Measurements from ENCODE around the gene DDX23. TPM values are rescaled to one million over a fixed set of nuclear protein-coding genes. Genes with fewer than 3 reads are reported as not detected.
"Not testable (repeated sequence)": the region's sequence is repeated elsewhere in the genome, so short reads cannot be mapped to it uniquely, and the experiment has no call there.

DDX23 gene
- total RNA-seq, 1 donor from 2014 or later = 121 TPM

DNA sequence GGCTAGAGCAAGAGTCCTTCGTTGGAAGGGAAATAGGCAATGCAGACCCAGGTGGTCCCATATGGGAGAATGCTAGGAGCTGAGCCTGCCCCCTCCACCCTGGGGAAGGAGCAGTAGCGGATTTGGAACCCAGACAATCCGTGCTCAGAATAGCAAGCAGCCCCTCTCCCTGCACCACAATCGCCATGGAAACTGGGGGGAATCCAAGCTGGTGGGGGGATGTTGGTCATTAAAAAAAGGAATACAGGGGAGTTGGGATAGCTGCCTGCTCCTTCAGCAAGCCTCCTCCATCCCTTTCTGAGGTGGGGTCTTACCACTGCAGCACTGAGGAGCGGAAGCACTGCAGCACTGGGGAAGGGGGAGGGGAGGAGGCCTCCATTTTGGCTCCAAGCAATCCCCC, 10.8 kb upstream of the DDX23 start:
- DNase-seq (ENCODE audit: low read depth) = no peak

DNA sequence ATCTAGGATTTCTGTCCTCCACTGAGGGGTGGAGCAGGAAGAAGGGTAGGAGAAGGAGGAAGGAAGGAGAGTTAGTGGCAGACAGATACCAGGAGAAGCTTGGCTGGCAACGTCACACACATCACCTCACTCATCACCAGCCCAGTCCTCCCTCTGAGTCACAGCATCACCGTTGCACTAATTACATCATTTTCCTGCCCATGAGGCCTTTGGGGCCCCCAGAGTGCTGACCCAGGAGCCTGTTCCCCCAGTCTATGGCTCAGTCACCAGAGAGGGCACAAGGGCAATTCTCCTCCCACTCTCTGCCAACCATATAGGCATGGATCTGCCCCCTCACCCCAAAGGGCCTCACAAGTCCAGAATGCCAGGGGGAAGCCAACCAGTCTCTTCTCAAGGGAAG, 9.1 kb upstream of the DDX23 start:
- DNase-seq (ENCODE audit: low read depth) = no peak

DNA sequence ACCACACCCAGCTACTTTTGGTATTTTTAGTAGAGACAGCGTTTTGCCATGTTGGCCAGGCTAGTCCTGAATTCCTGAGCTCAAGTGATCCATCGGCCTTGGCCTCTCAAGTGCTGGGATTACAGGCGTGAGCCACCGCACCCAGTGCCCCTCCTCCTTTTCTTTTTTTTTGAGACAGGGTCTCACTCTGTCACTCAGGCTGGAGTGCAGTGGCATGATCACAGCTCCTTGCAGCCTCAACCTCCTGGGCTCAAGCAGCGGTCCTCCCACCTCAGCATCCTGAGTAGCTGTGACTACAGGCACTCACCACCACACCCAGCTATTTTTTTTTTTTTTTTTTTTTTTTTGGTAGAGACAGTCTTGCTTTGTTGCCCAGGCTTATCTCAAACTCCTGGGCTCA, 8.3 kb upstream of the DDX23 start:
- DNase-seq (ENCODE audit: low read depth) = not testable (repeated sequence)

DNA sequence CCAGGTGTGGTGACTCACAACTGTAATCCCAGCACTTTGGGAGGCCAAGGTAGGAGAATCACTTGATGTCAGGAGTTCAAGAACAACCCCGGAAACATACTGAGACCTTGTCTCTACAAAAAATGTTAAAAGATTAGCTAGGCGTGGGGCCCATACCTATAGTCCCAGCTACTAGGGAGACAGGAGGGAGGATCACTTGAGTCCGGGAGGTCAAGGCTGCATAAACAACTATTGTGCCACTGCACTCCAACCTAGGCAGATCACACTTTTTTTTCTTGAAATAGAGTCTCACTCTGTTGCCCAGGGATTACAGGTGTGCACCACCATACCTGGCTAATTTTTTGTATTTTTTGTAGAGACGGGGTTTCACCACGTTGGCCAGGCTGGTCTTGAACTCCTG, 7.6 kb upstream of the DDX23 start:
- no peak for DNase-seq (ENCODE audit: low read depth)

DNA sequence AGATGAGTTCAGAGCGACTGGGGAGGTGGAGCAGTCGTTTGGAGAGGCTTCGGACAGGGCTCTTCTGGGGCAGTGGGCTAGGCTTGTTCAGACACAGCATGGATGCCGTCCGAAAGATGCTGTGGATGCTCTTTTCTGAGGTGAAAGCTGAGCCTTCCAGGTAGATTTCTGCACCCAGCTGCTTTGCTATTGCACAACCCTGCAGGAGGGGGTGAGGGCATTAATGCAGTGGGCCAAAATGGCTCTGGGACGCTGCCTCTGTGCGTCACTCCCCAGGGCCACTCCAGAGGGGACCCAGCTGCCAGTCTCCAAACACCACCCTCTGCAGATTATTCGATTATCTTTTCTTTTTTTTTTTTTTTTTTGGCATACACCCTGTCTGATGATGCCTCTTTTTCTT, 6.1 kb upstream of the DDX23 start:
- no peak for DNase-seq (ENCODE audit: low read depth)

DNA sequence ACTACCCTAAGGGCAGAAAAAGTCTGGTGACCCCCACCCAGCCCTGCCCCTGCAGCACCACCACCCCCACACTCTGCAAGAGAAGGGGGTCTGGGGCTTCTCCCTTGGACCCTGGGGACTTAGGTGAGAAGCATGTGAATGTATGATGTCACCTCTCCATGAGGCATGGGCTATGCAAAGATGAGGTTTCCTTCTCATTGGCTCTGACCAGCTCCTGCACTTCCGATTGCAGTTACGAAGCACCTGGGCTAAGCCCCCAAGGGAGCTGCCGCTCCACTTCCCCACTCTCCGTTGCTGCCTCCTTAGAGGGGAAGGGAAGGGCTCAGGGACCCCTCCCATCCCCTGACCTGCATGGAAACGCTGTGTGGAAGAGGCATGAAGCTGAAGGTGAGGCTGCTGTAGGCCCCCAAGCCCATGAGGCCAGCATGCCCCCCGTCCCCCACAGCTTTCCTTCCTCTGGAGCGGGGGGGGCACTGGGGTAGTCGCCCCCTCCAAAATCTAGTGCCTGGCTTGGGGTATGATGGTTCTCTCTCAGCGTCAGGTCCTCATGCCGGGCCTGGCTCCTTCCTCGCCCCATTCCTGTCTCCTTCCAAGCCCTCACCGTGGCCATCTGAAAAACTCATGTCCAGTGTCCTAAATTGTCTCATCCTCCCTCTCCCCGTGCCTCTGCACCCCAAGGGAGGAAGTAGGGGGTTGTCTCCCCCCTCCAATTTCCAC, 5.5 kb upstream of the DDX23 start:
- no peak for DNase-seq (ENCODE audit: low read depth)

DNA sequence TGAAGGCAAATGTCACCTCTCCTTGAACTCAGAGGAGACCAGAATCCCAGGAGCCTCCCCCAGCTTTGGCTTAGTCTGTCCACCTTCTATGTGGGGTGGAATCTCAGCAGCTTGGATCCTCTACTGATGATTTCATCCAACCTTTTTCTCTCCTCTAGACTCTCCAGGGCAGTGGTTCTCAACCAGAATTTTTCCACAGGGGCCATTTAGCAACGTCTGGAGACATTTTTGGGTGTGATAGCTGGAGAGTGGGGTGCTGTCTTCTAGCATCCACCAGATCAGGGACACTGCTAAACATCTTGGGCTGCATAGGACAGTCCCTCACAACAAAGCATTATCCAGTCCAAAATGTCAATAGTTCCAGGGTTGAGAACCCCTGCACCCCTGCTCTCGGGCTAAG, 4.4 kb upstream of the DDX23 start:
- no peak for DNase-seq (ENCODE audit: low read depth)

DNA sequence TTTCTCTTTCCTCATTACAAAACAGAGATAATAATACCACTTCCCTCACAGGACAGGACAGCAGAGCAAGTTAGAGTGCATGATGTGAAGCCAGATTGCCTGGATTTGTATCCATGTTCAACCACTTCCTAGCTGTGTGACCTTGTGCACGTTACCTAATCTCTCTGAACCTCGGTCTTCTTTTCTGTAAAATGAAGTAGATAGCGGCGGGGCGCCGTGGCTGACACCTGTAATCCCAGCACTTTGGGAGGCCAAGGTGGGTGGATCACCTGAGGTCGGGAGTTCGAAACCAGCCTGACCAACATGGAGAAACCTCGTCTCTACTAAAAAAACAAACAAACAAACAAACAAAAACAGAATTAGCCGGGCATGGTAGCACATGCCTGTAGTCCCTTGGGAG, 3.0 kb upstream of the DDX23 start:
- DNase-seq (ENCODE audit: low read depth) = not testable (repeated sequence)

DNA sequence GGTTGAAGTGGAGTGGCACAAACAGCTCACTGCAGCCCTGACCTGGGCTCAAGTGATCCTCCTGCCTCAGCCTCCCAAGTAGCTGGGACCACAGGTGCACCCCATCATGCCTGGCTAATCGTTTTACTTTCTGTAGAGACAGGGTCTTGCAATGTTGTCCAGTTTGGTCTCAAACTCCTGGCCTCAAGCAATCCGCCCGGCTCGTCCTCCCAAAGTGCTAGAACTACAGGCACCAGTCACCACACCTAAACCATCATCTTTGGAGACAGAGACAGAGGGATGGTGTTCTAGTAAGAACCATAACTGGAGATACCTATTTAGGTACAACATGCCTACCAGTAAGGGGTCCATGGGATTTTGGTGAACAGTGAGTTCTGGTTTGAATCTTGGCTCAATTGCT, 2.5 kb upstream of the DDX23 start:
- DNase-seq (ENCODE audit: low read depth) = no peak

DNA sequence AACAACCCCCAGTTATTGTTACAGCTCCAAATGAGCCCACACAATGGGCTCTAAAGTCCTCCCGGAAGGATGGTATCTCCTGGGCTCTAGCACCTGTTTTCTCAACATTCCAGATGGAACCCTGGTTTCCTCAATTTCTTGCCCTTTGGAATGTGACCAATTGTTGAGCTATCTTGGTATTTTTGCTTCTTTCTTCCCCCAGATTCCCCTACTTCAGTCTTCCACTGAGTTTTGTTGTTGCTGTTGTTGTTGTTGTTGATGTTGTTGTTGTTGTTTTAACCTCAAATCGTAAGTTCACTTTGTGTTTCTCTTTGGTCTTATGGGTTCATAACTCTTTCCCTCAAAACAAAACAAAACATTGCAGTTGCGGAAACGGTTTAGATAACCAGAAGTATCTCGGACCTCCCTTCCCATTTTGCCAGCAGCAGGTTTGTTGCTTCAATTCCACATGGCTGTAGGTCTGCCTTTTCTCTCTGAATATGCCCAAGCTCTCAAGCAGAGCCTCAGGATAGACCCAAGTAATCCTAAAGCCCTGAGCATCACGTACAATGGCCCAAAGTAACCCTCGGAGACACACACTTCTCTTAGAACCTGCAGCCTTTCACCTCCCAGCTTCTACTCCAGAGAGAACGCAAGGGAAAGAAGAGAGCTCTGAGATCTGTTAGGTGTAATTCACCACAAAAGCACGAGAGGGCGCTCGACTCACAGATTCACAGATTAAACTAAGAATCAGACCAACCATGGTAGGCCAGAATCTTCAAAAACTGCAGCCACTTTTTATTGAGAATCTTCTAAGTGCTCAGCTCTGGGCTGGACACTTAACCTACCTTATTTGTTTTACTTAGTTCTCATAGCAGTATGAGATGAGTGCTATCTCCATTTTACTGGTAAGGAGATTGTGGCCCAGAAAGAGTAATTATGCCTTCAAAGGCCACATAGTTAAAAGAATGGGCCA, 1.0 kb upstream of the DDX23 start:
- peak; percentile 88 for DNase-seq (ENCODE audit: low read depth)

DNA sequence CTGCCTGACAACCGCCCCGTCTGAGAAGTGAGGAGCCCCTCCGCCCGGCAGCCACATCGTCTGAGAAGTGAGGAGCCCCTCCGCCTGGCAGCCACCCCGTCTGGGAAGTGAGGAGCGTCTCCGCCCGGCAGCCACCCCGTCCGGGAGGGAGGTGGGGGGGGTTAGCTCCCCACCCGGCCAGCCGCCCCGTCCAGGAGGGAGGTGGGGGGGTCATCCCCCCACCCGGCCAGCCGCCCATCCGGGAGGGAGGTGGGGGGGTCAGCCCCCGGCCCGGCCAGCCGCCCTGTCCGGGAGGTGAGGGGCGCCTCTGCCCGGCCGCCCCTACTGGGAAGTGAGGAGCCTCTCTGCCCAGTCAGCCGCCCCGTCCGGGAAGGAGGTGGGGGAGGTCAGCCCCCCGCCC, 9.9 kb downstream of the DDX23 start:
- not testable (repeated sequence) for DNase-seq (ENCODE audit: low read depth)

DNA sequence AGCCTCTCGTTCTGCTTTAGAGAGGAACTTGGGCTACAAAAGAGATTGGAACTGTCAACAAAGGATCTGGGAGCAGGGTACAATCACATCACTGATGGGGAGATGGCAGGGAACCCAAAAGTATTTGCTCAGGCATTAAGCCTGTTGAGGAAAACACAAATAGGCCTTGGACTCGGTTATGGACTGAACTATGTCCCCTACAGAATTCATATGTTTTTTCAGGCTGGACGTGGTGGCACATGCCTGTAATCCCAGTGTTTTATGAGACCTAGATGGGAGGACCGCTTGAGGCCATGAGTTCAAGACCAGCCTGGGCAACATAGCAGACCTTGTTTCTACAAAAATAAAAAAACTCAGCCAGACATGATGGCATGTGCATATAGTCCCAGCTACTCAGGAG, 13.9 kb downstream of the DDX23 start:
- no peak for DNase-seq (ENCODE audit: low read depth)

DNA sequence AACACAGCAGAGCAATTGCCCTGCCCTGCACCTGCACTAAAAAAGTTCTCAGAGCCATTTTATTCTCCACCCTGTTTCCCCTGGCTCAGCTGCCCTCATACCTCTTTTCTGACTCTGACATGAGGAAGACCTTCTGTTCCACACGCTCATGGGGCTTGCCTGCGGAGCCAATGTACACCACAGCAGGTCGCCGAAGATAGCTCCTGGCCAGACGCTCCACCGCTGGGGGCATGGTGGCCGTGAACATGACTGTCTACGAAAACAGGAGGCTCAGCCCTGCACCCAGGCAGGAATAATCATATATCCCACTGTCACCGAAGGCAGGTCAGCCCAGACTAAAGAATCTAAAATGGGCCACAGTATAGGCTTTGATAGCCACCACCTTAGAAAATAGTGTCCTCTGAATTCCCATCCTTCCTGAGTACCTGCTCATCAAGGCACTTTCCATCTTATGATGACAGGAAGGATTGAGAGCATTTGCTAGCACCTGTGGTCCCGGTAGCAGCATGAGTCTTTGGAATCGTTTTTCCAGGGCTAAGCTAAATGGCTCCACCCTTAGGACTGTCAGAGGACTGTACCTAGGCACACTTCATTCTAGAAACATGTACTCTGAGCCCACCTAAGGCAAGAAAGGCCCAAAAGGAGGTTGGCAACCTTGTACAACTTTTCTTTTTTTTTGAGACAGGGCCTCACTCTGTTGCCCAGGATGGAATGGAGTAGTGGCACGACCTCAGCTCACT, 19.5 kb downstream of the DDX23 start:
- DNase-seq (ENCODE audit: low read depth) = no peak

DNA sequence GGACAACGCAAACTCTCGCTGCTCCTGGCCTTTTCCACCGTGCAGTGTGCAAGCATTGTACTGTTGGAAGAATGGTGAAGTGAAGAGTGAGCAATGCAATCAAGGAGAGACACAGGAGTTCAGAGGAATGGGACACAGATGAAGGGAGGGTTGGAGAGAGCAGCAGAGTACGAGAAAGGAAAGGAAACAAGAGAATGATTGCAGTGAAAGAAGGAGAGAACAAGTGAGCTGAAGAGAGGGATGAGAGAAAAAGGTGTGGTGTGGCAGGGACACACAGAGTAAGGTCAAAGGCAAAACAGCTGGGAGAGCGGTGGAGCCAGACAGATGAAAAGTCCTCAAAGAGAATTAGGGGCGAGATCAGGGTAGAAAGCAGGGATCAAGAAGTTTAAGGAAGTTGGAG, 20.7 kb downstream of the DDX23 start:
- DNase-seq (ENCODE audit: low read depth) = no peak

DNA sequence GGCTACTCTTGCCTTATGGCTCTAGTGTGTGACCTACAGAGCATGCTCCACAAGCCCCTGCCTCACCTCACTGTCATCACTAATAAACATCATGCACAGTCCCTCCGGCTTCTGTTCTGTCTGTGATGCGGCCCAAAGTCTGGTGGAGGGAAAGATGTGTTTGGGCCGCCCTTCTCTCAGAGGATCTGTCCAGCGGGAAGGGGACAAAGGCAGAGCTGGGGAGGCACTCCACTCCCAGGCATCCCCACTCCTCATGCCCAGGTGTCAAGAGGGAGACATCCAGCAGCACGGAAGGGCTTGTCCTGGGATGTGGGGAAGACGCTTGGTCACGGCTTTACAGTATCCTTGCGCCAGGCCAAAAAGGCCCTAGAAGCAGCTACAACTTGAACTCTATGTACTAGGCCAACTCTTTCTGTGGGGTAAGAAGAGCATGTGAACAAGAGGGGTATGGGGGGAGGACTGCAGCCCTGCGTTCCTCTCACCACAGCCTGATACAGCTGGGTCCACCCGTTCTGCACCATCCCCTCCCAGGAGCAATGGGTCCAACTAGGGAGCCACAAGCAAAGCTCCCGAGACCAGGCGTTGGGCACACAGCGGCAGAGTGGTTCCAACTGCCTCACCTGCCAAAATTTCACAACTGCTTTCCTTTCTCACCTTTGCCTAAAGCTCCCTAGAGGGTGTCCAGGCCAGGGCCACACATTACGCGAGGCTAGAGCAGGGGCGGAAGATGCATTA, 23.0 kb downstream of the DDX23 start:
- no peak for DNase-seq (ENCODE audit: low read depth)

DNA sequence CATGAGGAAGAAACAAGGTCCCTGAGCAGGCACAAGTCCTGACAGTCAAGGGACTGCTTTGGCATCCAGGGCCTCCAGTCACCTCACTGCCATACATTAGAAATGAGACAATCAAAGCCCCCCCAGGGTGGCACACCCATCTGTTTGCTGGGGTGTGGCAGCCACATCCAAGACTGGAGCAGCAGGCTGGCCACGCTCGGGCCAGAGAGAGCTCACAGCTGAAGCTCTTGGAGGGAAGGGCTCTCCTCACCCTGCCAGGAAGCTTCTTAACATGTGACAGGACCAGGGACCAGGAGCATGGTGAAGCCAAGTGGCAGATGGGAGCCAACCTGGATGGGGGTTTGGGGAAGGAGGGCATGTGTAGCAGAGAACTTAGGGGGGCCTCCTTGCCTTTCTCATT, 23.7 kb downstream of the DDX23 start:
- DNase-seq (ENCODE audit: low read depth) = no peak

DNA sequence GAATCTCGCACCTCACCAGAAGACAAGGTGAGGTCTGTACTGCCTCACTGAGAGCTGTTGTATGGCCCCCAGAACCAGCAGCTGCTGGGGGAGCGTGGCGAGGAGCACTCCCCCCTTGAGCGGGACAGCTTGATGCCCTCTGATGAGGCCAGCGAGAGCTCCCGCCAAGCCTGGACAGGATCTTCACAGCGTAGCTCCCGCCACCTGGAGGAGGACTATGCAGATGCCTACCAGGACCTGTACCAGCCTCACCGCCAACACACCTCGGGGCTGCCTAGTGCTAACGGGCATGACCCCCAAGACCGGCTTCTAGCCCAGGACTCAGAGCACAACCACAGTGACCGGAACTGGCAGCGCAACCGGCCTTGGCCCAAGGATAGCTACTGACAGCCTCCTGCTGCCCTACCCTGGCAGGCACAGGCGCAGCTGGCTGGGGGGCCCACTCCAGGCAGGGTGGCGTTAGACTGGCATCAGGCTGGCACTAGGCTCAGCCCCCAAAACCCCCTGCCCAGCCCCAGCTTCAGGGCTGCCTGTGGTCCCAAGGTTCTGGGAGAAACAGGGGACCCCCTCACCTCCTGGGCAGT, 24.4 kb downstream of the DDX23 start:
- DNase-seq (ENCODE audit: low read depth) = no peak

DNA sequence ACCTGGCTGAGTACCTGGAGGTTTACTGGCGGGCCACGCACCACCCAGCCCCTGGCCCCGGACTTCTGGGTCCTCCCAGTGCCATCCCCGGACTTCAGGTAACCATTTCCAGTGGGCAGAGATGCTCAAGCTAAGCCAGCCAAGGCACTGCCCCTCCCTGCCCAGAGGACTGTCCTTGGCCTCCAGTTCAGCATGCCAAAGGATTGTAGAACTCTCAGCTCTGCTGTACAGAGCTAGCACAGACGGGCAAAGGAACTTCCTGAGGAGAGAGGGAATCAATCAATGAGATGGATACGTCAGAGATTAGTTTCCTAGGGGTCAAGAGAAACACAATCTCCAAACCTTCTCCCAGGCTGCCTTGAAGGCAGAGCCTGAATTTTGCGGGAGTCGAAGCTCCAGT, 24.9 kb downstream of the DDX23 start:
- no peak for DNase-seq (ENCODE audit: low read depth)

DNA sequence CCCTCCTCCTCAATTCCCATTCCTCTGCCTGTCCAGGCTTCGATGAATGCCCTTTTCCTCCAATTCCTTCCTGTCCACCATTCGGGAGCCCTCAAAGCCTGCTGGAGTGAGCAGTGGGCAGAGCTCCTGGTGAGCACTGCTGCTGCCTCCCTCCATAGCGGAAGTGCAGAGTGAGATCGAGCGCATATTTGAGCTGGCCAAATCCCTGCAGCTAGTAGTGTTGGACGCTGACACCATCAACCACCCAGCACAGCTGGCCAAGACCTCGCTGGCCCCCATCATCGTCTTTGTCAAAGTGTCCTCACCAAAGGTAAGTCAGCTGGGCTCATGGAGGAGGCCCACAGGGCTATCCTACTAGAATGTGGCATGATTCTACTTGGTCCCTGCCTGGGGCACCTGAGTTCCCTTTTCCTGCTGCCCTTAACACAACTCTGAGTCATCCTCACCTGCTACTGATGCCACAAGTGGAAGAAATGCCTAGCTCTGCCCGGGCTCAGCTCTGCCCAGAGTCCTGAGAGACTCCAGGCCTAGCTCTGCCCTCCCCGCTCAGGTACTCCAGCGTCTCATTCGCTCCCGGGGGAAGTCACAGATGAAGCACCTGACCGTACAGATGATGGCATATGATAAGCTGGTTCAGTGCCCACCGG, 25.6 kb downstream of the DDX23 start:
- peak; percentile 48 for DNase-seq (ENCODE audit: low read depth)

DNA sequence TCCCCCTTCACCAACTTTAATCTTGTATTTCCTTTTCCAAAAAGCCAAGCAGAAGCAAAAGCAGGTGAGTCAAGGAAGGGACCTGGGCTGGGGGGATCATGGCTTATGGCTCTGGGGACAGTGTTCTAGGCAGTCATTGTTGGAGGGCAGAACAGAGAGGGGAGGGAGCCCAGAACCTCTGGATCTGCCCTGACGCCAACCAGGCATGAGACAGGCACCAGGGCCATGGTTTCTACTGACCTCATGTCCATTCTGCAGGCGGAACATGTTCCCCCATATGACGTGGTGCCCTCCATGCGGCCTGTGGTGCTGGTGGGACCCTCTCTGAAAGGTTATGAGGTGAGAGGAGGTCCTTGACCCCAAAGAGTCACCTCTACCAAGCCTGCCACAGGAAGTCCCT, 27.1 kb downstream of the DDX23 start:
- DNase-seq (ENCODE audit: low read depth) = no peak

DNA sequence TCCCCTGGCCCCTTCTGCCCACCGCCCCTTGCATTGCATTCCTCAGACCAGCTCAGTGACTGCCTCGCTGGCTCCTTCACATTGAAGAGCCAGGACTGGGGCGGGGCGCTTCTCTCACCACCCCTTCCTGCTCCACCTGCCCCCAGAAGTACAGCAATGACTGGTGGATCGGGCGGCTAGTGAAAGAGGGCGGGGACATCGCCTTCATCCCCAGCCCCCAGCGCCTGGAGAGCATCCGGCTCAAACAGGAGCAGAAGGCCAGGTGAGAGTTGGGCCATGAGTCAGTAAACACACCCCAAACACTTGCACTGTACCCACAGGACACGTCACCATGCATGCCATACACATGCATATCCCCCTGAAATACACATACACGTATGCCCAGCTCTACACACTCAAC, 27.9 kb downstream of the DDX23 start:
- no peak for DNase-seq (ENCODE audit: low read depth)
